T-helper 2 cell (primary cell): ENCODE data around the gene AFF3.

Experiments used
- DNase-seq, 5 experiments: peaks; one replicate each; pipeline versions ENCODE4 v3.0.0 to v3.0.0-alpha.2; 2012 to 2022

The AFF3 gene

GRCh38 chr2:99851811-99852210, 290.6 kb downstream of the AFF3 start:
- no peak for DNase-seq

GRCh38 chr2:99851089-99851488, 291.3 kb downstream of the AFF3 start:
- DNase-seq, result no peak

GRCh38 chr2:99850084-99850710, 292.2 kb downstream of the AFF3 start:
- no peak for DNase-seq

- no peak for DNase-seq
These were observed 295.8 kb downstream of the AFF3 start for GRCh38 chr2:99846462-99847107.

- DNase-seq, result no peak
These were observed 297.1 kb downstream of the AFF3 start for GRCh38 chr2:99845296-99845695.

- DNase-seq, result no peak
These were observed 299.9 kb downstream of the AFF3 start for GRCh38 chr2:99842451-99842850.

- DNase-seq, result no peak
These were observed 300.6 kb downstream of the AFF3 start for GRCh38 chr2:99841749-99842148.

GRCh38 chr2:99840831-99841230, 301.6 kb downstream of the AFF3 start:
- DNase-seq, result no peak

GRCh38 chr2:99836690-99837605, 305.4 kb downstream of the AFF3 start:
- no peak for DNase-seq

- no peak for DNase-seq
These were observed 308.0 kb downstream of the AFF3 start for GRCh38 chr2:99834426-99834825.

GRCh38 chr2:99833586-99834201, 308.7 kb downstream of the AFF3 start:
- DNase-seq, result no peak

- DNase-seq, result no peak
These were observed 309.5 kb downstream of the AFF3 start for GRCh38 chr2:99832926-99833325.

GRCh38 chr2:99831772-99832171, 310.6 kb downstream of the AFF3 start:
- DNase-seq, result no peak

GRCh38 chr2:99827296-99827999, 314.9 kb downstream of the AFF3 start:
- peak in 1 of 5 experiments; percentile 17 for DNase-seq

GRCh38 chr2:99825630-99826029, 316.8 kb downstream of the AFF3 start:
- no peak for DNase-seq

- DNase-seq, result no peak
These were observed 317.6 kb downstream of the AFF3 start for GRCh38 chr2:99824758-99825157.

- no peak for DNase-seq
These were observed 319.7 kb downstream of the AFF3 start for GRCh38 chr2:99822474-99823207.

GRCh38 chr2:99821984-99822383, 320.4 kb downstream of the AFF3 start:
- DNase-seq, result no peak

- no peak for DNase-seq
These were observed 320.8 kb downstream of the AFF3 start for GRCh38 chr2:99821572-99821971.

GRCh38 chr2:99821039-99821438, 321.4 kb downstream of the AFF3 start:
- DNase-seq, result no peak

- DNase-seq, result no peak
These were observed 322.6 kb downstream of the AFF3 start for GRCh38 chr2:99819766-99820165.

- DNase-seq, result peak in 1 of 5 experiments; percentile 8
These were observed 323.5 kb downstream of the AFF3 start for GRCh38 chr2:99818842-99819241.
